ENCODE data around the gene CDHR2. TPM values are rescaled to one million over a fixed set of nuclear protein-coding genes. Genes with fewer than 3 reads are reported as not detected.
"Not testable (repeated sequence)": the region's sequence is repeated elsewhere in the genome, so short reads cannot be mapped to it uniquely, and the experiment has no call there.

The CDHR2 gene
- polyA plus RNA-seq, 1 experiment: not detected

DNA sequence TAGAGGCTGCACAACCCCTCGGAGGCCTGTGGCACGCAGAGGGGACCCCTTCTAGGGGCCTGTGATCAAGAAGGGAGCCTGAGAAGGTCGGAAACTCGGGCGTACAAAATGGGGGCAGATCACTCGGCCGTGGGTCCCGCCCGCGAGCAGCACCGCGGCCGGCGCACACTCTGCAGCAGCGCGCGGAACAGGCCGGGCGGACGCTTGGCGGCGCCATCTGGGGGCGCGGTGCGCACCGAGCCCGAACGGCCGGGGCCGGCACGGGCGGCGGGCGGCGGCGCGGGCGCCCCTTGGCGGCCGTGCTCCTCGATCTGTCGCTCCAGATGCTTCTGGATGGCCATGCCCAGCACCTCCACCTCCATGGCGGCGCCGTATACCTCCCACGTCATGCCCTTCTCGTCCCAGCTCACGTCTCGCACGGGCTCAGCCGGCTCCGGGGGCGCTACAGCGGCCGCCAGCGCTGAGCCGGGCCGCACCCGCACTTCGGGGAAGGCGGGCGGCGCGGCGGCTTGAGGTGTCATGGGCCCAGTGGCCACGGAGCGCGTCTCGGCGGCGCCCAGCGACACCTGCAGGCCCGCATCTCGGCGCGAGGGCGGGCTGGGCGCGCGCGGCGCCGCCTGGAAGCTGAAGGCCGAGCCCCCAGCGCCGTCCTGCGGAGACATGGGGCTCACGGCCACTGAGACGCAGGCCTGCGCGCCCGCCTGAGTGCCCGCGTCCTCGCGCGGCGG is 47.7 kb downstream of the CDHR2 start:
- H3K27me3 ChIP-seq (ENCODE audit: control insufficient read depth, insufficient read depth, low read length): no peaks in the 10 kb centered on the region
- ChIA-PET POLR2A (no interaction called here), CTCF (interaction anchor here (0.6 kb wide), 1 partner anchor 54 kb away, joined by 3 read pairs; no protein-coding TSS in a partner anchor)
- TF ChIP-seq, protein P1, sequence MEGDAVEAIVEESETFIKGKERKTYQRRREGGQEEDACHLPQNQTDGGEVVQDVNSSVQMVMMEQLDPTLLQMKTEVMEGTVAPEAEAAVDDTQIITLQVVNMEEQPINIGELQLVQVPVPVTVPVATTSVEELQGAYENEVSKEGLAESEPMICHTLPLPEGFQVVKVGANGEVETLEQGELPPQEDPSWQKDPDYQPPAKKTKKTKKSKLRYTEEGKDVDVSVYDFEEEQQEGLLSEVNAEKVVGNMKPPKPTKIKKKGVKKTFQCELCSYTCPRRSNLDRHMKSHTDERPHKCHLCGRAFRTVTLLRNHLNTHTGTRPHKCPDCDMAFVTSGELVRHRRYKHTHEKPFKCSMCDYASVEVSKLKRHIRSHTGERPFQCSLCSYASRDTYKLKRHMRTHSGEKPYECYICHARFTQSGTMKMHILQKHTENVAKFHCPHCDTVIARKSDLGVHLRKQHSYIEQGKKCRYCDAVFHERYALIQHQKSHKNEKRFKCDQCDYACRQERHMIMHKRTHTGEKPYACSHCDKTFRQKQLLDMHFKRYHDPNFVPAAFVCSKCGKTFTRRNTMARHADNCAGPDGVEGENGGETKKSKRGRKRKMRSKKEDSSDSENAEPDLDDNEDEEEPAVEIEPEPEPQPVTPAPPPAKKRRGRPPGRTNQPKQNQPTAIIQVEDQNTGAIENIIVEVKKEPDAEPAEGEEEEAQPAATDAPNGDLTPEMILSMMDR (IDR thresholded peaks at IDR 0.05; ENCODE audit: insufficient read depth, low read depth, low read length): no peak
- no peak overlapping the region for H3K4me3 ChIP-seq (ENCODE audit: low read depth, low read length)
- no peak for DNase-seq (ENCODE audit: low read depth)
- no peaks in the 10 kb centered on the region for H3K36me3 ChIP-seq (ENCODE audit: control insufficient read depth, insufficient read depth, low read length)

DNA sequence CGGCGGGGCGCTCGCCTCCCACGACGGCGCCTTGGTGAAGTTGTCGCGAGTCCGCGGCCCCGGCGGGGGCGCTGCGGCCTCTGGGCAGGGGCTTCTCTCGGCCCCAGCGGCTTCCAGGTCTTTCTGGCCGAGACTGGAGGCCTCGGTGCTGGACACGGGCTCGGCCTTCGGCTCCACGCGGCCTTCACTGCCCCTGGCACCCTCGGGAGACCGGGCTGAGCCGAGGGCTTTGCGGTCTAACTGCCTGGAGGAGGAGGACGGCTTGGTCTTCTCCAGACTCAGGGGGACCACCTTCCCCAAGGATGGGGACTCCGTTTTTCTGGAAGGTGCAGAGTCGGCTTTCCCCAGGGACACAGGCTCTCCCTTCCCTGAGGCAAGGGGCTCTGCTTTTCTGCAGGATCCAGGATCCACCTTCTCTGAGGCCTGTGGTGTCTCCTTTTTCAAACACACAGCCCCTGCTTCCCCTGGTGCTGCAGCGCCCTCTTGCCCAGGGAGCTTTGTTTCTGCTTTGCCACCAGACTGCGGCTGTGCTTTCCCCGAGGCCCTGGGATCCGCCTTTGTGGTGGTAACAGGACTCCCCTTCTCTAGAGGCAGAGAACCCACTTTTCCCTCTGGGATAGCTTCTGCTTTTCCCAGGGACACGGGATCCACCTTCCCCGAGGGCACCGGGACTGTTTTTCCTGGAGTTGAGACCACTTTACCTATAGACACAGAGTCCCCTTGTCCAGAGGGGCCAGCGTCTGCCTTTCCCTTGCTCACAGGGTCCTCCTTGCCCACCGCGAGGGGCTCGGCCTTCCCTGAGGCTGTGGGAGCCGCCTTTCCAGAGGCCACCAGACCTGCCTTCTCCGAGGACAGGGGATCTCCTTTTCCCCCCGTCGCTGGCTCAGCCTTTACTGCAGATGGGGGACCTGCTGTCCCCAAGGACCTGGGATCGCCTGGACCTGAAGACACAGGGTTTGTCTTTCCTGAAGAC is 48.6 kb downstream of the CDHR2 start:
- no peak overlapping the region for H3K4me3 ChIP-seq (ENCODE audit: low read depth, low read length)
- TF ChIP-seq, protein P1 (IDR thresholded peaks at IDR 0.05; ENCODE audit: insufficient read depth, low read depth, low read length): no peak
- H3K36me3 ChIP-seq (ENCODE audit: control insufficient read depth, insufficient read depth, low read length): no peaks in the 10 kb centered on the region
- no peak for DNase-seq (ENCODE audit: low read depth)
- no peaks in the 10 kb centered on the region for H3K27me3 ChIP-seq (ENCODE audit: control insufficient read depth, insufficient read depth, low read length)
- ChIA-PET POLR2A (no interaction called here), CTCF (no interaction called here)

DNA sequence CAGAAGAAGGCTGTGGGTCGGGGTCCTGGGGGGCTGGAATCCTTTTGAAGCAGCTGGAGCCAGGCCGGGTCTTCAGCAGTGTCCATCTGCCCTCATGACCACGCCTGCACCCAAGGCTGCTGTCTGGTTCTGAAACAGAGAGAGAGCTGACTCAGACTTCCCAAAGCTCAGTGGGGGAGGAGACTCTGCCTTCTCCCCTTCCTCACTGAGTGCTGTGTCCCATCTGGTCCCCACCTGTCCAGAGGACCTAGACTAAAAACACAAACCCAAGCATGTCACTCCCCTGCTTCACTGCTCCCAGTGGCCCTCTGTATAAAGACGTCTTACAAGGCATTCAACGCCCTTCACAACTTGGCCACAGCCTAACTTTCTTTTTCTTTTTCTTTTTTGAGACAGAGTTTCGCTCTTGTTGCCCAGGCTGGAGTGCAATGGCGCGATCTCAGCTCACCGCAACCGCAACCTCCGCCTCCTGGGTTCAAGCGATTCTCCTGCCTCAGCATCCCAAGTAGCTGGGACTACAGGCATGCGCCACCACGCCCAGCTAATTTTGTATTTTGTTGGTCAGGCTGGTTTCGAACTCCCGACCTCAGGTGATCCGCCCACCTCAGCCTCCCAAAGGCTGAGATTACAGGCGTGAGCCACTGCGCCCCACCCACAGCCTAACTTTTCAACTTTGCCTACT is 50.7 kb downstream of the CDHR2 start:
- H3K4me3 ChIP-seq (ENCODE audit: low read depth, low read length); H3K27me3 ChIP-seq (ENCODE audit: control insufficient read depth, insufficient read depth, low read length); H3K36me3 ChIP-seq (ENCODE audit: control insufficient read depth, insufficient read depth, low read length); DNase-seq (ENCODE audit: low read depth); POLR2A ChIA-PET; CTCF ChIA-PET: not testable (repeated sequence)

- no peak overlapping the region for H3K4me3 ChIP-seq (ENCODE audit: low read depth, low read length)
- no peak for DNase-seq (ENCODE audit: low read depth)
- POLR2A ChIA-PET: no interaction called here
- no peaks in the 10 kb centered on the region for H3K27me3 ChIP-seq (ENCODE audit: control insufficient read depth, insufficient read depth, low read length)
- TF ChIP-seq, protein P1 (IDR thresholded peaks at IDR 0.05; ENCODE audit: insufficient read depth, low read depth, low read length): no peak
- CTCF ChIA-PET: interaction anchor here (0.9 to 1.3 kb wide), 3 partner anchors 32 to 154 kb away, joined by 3 to 4 read pairs (median 3); no protein-coding TSS in a partner anchor
- H3K36me3 ChIP-seq (ENCODE audit: control insufficient read depth, insufficient read depth, low read length): no peaks in the 10 kb centered on the region
These were observed 52.9 kb downstream of the CDHR2 start for GRCh38 chr5:176601901-176602482.

GRCh38 chr5:176603091-176603490 is 53.9 kb downstream of the CDHR2 start:
- POLR2A ChIA-PET: no interaction called here
- CTCF ChIA-PET: interaction anchor here (0.7 to 1.3 kb wide), 2 partner anchors 30 to 54 kb away, joined by 3 read pairs; no protein-coding TSS in a partner anchor
- TF ChIP-seq, protein P1 (IDR thresholded peaks at IDR 0.05; ENCODE audit: insufficient read depth, low read depth, low read length): no peak
- Histone ChIP-seq H3K27me3 (ENCODE audit: control insufficient read depth, insufficient read depth, low read length) (no peaks in the 10 kb centered on the region), H3K4me3 (ENCODE audit: low read depth, low read length) (no peak overlapping the region), H3K36me3 (ENCODE audit: control insufficient read depth, insufficient read depth, low read length) (no peaks in the 10 kb centered on the region)
- DNase-seq (ENCODE audit: low read depth): no peak

Data from BJ (cell line).